PC-9 (cell line): Measurements from ENCODE around the gene PDZRN4. TPM values are rescaled to one million over a fixed set of nuclear protein-coding genes. Genes with fewer than 3 reads are reported as not detected.

ENCODE experiments used
- BruUV-seq: library from RNA; stranded (reverse); fragments of 400-500 nt; replicated peaks from 2 replicates; lab custom pipeline; 2021; lab: Mats Ljungman, UMichigan
- CTCF ChIA-PET: fragments of 300-600 bp; sonication (Branson Sonifier 250); formaldehyde crosslinking; loops from one replicate; lab custom pipeline; 2022; ENCODE audit warnings: antibody characterized with exemption; lab: Charles Lee
- POLR2A ChIA-PET: fragments of 300-600 bp; sonication (Branson Sonifier 250); formaldehyde crosslinking; loops from one replicate; lab custom pipeline; 2022; ENCODE audit warnings: antibody characterized with exemption; ENCODE audit not compliant: unreplicated experiment; lab: Charles Lee
- DNase-seq, 2 experiments: peaks; one replicate each; pipeline versions ENCODE4 v3.0.0 to v3.0.0-alpha.2; 2015 to 2022; ENCODE audit warnings: mixed read lengths in 1 of 2
- H2AFZ ChIP-seq: fragments of 200-600 bp; sonication (generic); 2 replicates; pipeline ENCODE4 v1.8.1; 2017; ENCODE audit warnings: antibody characterized with exemption
- H3F3A ChIP-seq: fragments of 200-600 bp; sonication (generic); 2 replicates; pipeline ENCODE4 v1.8.1; 2017; ENCODE audit warnings: antibody characterized with exemption, mild to moderate bottlenecking, low read depth; ENCODE audit not compliant: insufficient read depth
- H3K27ac ChIP-seq: fragments of 200-600 bp; sonication (generic); 2 replicates; pipeline ENCODE4 v1.6.1; 2016; ENCODE audit warnings: mixed run types
- H3K27me3 ChIP-seq: fragments of 200-600 bp; sonication (generic); 2 replicates; pipeline ENCODE4 v1.6.1; 2016; ENCODE audit warnings: low read depth, mixed run types; ENCODE audit not compliant: insufficient read depth
- H3K36me3 ChIP-seq: fragments of 200-600 bp; sonication (generic); 2 replicates; pipeline ENCODE4 v1.6.1; 2016; ENCODE audit warnings: low read depth, mixed run types
- H3K4me1 ChIP-seq: fragments of 200-600 bp; sonication (generic); replicated peaks from 2 replicates; pipeline ENCODE4 v1.6.1; 2016; ENCODE audit warnings: mixed run types; ENCODE audit not compliant: insufficient read depth
- H3K4me2 ChIP-seq: fragments of 200-600 bp; sonication (generic); 2 replicates; pipeline ENCODE4 v1.6.1; 2017; ENCODE audit warnings: mixed run types
- H3K4me3 ChIP-seq: fragments of 200-600 bp; sonication (generic); 2 replicates; pipeline ENCODE4 v1.6.1; 2016; ENCODE audit warnings: mixed run types
- H3K79me2 ChIP-seq: fragments of 200-600 bp; sonication (generic); 2 replicates; pipeline ENCODE4 v1.6.1; 2017; ENCODE audit warnings: low read depth, mixed run types
- H3K9me2 ChIP-seq: fragments of 200-600 bp; sonication (generic); 2 replicates; pipeline ENCODE4 v1.8.1; 2017; ENCODE audit warnings: mild to moderate bottlenecking; ENCODE audit not compliant: insufficient read depth
- H3K9me3 ChIP-seq: fragments of 200-600 bp; sonication (generic); 2 replicates; pipeline ENCODE4 v1.8.1; 2016; ENCODE audit warnings: low read depth; ENCODE audit not compliant: insufficient read depth
- H4K20me1 ChIP-seq: fragments of 200-600 bp; sonication (generic); 2 replicates; pipeline ENCODE4 v1.8.1; 2017; ENCODE audit not compliant: insufficient read depth
- EZH2 ChIP-seq: fragments of 200-600 bp; sonication (generic); IDR thresholded peaks from 2 replicates; pipeline ENCODE4 v1.8.0; 2017; ENCODE audit warnings: antibody characterized with exemption, low read depth
- intact Hi-C: fragments of 100-400 bp; cut with micrococcal nuclease; formaldehyde crosslinking; loops from one replicate; pipeline ENCODE4 v1.10.0; 2022; ENCODE audit not compliant: unreplicated experiment
- total RNA-seq: library from RNA; stranded (reverse); gene quantifications from 2 replicates; pipeline ENCODE4 v1.2.3, GENCODE V29; 2021
- TF ChIP-seq, protein P1 (sequence below): fragments of 200-600 bp; sonication (generic); conservative IDR thresholded peaks from 2 replicates; pipeline ENCODE4 v1.6.1; 2017; ENCODE audit warnings: mixed run types, antibody characterized with exemption, mild to moderate bottlenecking, moderate library complexity

PDZRN4 gene
- total RNA-seq, 1 experiment from 2014 or later: not detected

DNA sequence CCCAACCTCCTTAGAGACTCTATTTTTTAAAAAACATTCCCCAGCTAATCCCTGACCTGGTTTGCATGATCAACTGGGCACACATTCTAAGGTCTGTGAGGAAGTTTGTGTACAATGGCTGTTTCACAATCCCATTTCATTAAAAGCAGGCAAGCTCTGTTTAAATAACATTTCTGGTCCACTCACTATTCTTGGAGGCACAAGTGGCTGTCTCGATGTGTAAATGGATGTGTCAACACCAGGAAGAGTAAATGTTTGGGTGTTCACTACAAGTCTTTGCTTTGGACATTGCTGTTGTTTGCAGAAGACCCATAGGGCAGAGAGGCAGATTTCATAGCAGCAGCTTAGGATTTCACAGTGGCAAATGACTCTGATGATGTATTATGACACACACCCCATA, 98.3 kb downstream of the PDZRN4 start:
- Histone ChIP-seq H3K36me3 (no peaks in the 10 kb centered on the region), H4K20me1 (no peaks in the 10 kb centered on the region), H3F3A (no peaks in the 10 kb centered on the region), H3K9me2 (no peaks in the 10 kb centered on the region), H3K4me2 (0 out of 2 replicates have a peak overlapping the region, but pooled peaks have one; percentile 4), H3K27ac (no peak overlapping the region), H3K4me1 (no peaks in the 10 kb centered on the region), H3K79me2 (no peaks in the 10 kb centered on the region), H3K27me3 (no peaks in the 10 kb centered on the region), H3K4me3 (no peak overlapping the region), H3K9me3 (no peaks in the 10 kb centered on the region), H2AFZ (no peak overlapping the region)
- POLR2A ChIA-PET: no interaction called here
- no peak for DNase-seq
- intact Hi-C loops: no loop called here
- TF ChIP-seq, protein P1, sequence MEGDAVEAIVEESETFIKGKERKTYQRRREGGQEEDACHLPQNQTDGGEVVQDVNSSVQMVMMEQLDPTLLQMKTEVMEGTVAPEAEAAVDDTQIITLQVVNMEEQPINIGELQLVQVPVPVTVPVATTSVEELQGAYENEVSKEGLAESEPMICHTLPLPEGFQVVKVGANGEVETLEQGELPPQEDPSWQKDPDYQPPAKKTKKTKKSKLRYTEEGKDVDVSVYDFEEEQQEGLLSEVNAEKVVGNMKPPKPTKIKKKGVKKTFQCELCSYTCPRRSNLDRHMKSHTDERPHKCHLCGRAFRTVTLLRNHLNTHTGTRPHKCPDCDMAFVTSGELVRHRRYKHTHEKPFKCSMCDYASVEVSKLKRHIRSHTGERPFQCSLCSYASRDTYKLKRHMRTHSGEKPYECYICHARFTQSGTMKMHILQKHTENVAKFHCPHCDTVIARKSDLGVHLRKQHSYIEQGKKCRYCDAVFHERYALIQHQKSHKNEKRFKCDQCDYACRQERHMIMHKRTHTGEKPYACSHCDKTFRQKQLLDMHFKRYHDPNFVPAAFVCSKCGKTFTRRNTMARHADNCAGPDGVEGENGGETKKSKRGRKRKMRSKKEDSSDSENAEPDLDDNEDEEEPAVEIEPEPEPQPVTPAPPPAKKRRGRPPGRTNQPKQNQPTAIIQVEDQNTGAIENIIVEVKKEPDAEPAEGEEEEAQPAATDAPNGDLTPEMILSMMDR: no peak
- no peak for TF ChIP-seq EZH2
- CTCF ChIA-PET: no interaction called here
- BruUV-seq: no TSS peak

DNA sequence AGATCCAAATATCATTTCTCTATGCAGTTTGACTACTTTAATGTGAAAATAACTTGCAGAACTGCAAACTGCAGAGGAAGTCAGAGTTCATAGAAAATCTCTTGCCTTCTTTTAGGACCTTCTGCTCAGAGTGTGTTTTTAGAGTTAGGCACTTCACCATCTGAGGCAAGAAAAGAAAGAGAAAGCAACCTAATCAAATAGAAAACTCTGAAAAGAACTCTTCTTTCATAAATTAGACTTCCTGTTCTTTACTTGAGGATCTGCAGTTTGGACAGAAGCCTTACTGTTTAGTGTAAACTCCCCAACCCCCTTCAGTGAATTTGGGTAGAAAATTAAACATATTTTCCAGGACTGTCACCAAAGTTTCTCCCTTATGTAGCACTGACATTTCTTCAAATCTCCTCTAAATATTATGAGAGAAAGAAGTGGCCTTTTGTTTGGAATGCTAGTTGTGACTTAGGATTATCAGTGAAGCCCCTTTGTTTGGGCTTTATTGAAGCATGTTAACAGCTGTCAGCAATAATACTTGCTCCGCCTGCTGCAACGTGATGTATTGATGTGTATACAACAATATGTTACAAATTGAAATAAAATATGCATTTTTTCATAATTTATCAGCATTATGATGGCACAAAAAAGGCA, 99.5 kb downstream of the PDZRN4 start:
- ChIA-PET POLR2A (no interaction called here), CTCF (no interaction called here)
- Histone ChIP-seq H3K4me2 (no peak overlapping the region), H3F3A (peaks cover 3% of the 10 kb centered on the region; the same call in 1 of the 2 replicates), H4K20me1 (no peaks in the 10 kb centered on the region), H2AFZ (no peak overlapping the region), H3K79me2 (no peaks in the 10 kb centered on the region), H3K4me1 (peaks cover 10% of the 10 kb centered on the region), H3K27ac (no peak overlapping the region), H3K4me3 (no peak overlapping the region), H3K27me3 (no peaks in the 10 kb centered on the region), H3K36me3 (no peaks in the 10 kb centered on the region), H3K9me3 (no peaks in the 10 kb centered on the region), H3K9me2 (no peaks in the 10 kb centered on the region)
- TF ChIP-seq, protein P1: no peak
- no peak for TF ChIP-seq EZH2
- intact Hi-C loops: no loop called here
- no TSS peak for BruUV-seq
- no peak for DNase-seq

DNA sequence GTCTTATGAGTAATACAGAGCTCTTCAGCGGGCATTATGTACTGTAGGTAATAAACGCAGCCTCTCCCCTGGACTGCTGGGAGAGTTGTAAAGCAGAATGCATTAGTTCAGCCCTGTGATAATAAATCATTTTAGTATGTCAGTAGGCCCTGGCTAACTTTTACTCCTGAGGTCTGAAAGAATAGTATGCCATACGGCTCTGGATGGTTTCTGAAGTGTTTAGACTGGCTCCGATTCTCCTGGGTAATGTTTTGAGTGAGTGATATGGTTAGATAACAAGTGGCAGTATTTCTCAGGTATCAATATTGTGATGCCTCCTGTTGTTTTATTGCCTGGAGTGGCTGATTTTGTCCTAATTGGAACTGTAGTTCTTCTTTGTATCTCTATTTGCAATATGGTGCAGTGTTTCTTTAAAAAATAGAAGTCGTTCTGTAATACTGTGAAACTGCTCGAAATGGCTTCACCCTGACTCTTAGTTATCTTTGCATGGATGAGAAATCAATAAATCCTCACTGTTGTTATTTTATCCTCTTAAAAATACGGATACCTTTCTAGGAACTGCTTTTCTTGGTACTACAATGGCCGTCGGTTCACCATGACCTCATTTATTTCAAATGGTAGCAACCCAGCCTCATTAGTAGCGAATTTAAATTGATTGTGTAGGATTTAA, 100.2 kb downstream of the PDZRN4 start:
- no peaks in the 10 kb centered on the region for H4K20me1 ChIP-seq
- no peaks in the 10 kb centered on the region for H3K36me3 ChIP-seq
- ChIA-PET CTCF (no interaction called here), POLR2A (no interaction called here)
- intact Hi-C loops: no loop called here
- H3K79me2 ChIP-seq: no peaks in the 10 kb centered on the region
- no peak for DNase-seq
- H3K27ac ChIP-seq: no peak overlapping the region
- H3F3A ChIP-seq: peaks cover 6% of the 10 kb centered on the region; the same call in 1 of the 2 replicates
- no peak overlapping the region for H3K4me2 ChIP-seq
- H3K27me3 ChIP-seq: no peaks in the 10 kb centered on the region
- TF ChIP-seq, protein P1: no peak
- TF ChIP-seq EZH2: no peak
- no TSS peak for BruUV-seq
- H3K4me1 ChIP-seq: peaks cover 16% of the 10 kb centered on the region
- H3K4me3 ChIP-seq: no peak overlapping the region
- H3K9me3 ChIP-seq: no peaks in the 10 kb centered on the region
- no peak overlapping the region for H2AFZ ChIP-seq
- no peaks in the 10 kb centered on the region for H3K9me2 ChIP-seq
